KMS-11 (cell line): ENCODE data around the gene SRGAP1.

ENCODE experiments used
- H2AFZ ChIP-seq: fragments of 200-600 bp; sonication (generic); 2 replicates; pipeline ENCODE4 v1.6.1; 2016; ENCODE audit warnings: antibody characterized with exemption, mixed run types, low read depth
- H3K27ac ChIP-seq: fragments of 200-600 bp; sonication (generic); 2 replicates; pipeline ENCODE4 v1.6.1; 2016; ENCODE audit warnings: mild to moderate bottlenecking, mixed run types
- H3K27me3 ChIP-seq: fragments of 200-600 bp; sonication (generic); 2 replicates; pipeline ENCODE4 v1.6.1; 2017; ENCODE audit warnings: mild to moderate bottlenecking, low read depth, mixed run types, moderate library complexity; ENCODE audit not compliant: insufficient read depth
- H3K36me3 ChIP-seq: fragments of 200-600 bp; sonication (generic); 2 replicates; pipeline ENCODE4 v1.6.1; 2017; ENCODE audit warnings: mild to moderate bottlenecking, mixed run types; ENCODE audit not compliant: insufficient read depth
- H3K4me1 ChIP-seq: fragments of 200-600 bp; sonication (generic); 2 replicates; pipeline ENCODE4 v1.6.1; 2016; ENCODE audit warnings: mild to moderate bottlenecking, low read depth, mixed run types; ENCODE audit not compliant: poor library complexity, severe bottlenecking
- H3K4me2 ChIP-seq: fragments of 200-600 bp; sonication (generic); 2 replicates; pipeline ENCODE4 v1.7.0; 2016; ENCODE audit warnings: mild to moderate bottlenecking, mixed run types
- H3K4me3 ChIP-seq: fragments of 200-600 bp; sonication (generic); IDR thresholded peaks from 2 replicates; pipeline ENCODE4 v1.6.1; 2017; ENCODE audit warnings: low read depth, low read length, mixed read lengths; ENCODE audit not compliant: insufficient read depth
- H3K79me2 ChIP-seq: fragments of 200-600 bp; sonication (generic); 2 replicates; pipeline ENCODE4 v1.6.1; 2016; ENCODE audit warnings: low read depth, mixed run types; ENCODE audit not compliant: insufficient read depth
- H3K9ac ChIP-seq: fragments of 200-600 bp; sonication (generic); 2 replicates; pipeline ENCODE4 v1.6.1; 2016; ENCODE audit warnings: mild to moderate bottlenecking, mixed run types
- H4K20me1 ChIP-seq: fragments of 200-600 bp; sonication (generic); 2 replicates; pipeline ENCODE4 v1.6.1; 2016; ENCODE audit warnings: mild to moderate bottlenecking, mixed run types; ENCODE audit not compliant: insufficient read depth
- TF ChIP-seq, protein P1 (sequence below): fragments of 200-600 bp; sonication (generic); conservative IDR thresholded peaks from 2 replicates; pipeline ENCODE4 v1.6.1; 2017; ENCODE audit warnings: low read depth, mild to moderate bottlenecking, antibody characterized with exemption, low read length, moderate library complexity, mixed read lengths

SRGAP1 gene

GRCh38 chr12:64006211-64006825 is 161.8 kb downstream of the SRGAP1 start:
- Histone ChIP-seq H3K79me2 (no peaks in the 10 kb centered on the region), H3K4me3 (no peak overlapping the region), H3K4me2 (no peak overlapping the region), H3K9ac (no peak overlapping the region), H4K20me1 (no peaks in the 10 kb centered on the region), H3K4me1 (no peaks in the 10 kb centered on the region), H3K36me3 (no peaks in the 10 kb centered on the region), H3K27me3 (no peaks in the 10 kb centered on the region), H3K27ac (no peak overlapping the region), H2AFZ (no peak overlapping the region)
- TF ChIP-seq, protein P1, sequence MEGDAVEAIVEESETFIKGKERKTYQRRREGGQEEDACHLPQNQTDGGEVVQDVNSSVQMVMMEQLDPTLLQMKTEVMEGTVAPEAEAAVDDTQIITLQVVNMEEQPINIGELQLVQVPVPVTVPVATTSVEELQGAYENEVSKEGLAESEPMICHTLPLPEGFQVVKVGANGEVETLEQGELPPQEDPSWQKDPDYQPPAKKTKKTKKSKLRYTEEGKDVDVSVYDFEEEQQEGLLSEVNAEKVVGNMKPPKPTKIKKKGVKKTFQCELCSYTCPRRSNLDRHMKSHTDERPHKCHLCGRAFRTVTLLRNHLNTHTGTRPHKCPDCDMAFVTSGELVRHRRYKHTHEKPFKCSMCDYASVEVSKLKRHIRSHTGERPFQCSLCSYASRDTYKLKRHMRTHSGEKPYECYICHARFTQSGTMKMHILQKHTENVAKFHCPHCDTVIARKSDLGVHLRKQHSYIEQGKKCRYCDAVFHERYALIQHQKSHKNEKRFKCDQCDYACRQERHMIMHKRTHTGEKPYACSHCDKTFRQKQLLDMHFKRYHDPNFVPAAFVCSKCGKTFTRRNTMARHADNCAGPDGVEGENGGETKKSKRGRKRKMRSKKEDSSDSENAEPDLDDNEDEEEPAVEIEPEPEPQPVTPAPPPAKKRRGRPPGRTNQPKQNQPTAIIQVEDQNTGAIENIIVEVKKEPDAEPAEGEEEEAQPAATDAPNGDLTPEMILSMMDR, result no peak

DNA sequence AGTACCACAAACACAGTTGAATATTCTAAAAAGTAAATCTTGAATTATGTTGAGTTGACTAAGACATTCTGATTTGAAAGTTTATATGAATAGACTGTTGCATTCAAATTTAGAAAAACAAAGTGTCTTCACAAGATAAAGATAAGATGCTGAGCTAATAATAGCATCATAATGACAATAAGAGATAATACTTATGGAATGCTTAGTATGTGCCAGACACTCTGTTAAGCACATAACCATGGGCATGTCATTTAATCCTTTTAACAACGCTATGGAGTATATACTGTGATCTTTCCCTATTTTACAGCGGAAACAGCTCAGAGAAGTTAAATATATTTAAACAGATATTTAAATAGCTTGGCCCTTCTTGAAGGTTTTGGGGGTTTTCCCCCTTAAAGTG is 163.4 kb downstream of the SRGAP1 start:
- H3K4me2 ChIP-seq, result no peak overlapping the region
- TF ChIP-seq, protein P1, result no peak
- H3K9ac ChIP-seq, result no peak overlapping the region
- no peaks in the 10 kb centered on the region for H3K79me2 ChIP-seq
- no peak overlapping the region for H3K4me3 ChIP-seq
- no peaks in the 10 kb centered on the region for H4K20me1 ChIP-seq
- H3K36me3 ChIP-seq, result no peaks in the 10 kb centered on the region
- no peak overlapping the region for H3K27ac ChIP-seq
- H3K4me1 ChIP-seq, result no peaks in the 10 kb centered on the region
- H3K27me3 ChIP-seq, result no peaks in the 10 kb centered on the region
- H2AFZ ChIP-seq, result no peak overlapping the region

DNA sequence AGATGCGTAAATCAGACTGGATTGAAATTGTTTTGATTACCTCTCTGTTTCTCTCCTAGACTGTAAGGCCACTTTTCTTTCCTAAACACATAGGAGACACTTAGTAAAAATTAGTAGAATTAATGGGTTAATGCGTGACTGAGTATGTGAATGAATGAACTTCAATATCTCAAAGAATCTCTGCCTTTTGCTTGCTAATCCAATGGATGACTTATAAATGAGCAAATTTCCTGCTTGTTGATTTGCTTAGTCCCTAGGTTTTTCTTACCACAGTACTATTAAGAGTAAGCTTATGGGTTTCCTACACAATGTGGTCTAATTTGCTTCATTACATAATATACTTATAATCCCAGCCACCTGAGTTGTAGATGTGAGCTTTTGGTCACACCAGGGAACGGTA is 164.1 kb downstream of the SRGAP1 start:
- no peak overlapping the region for H2AFZ ChIP-seq
- no peak overlapping the region for H3K4me3 ChIP-seq
- H3K79me2 ChIP-seq, result no peaks in the 10 kb centered on the region
- no peaks in the 10 kb centered on the region for H3K4me1 ChIP-seq
- H3K27me3 ChIP-seq, result no peaks in the 10 kb centered on the region
- no peak overlapping the region for H3K9ac ChIP-seq
- no peaks in the 10 kb centered on the region for H4K20me1 ChIP-seq
- TF ChIP-seq, protein P1, result no peak
- H3K4me2 ChIP-seq, result no peak overlapping the region
- no peak overlapping the region for H3K27ac ChIP-seq
- H3K36me3 ChIP-seq, result no peaks in the 10 kb centered on the region

GRCh38 chr12:64009321-64010068 is 165.0 kb downstream of the SRGAP1 start:
- no peaks in the 10 kb centered on the region for H3K36me3 ChIP-seq
- H3K4me2 ChIP-seq, result no peak overlapping the region
- no peak overlapping the region for H3K27ac ChIP-seq
- no peaks in the 10 kb centered on the region for H4K20me1 ChIP-seq
- H3K4me3 ChIP-seq, result no peak overlapping the region
- H3K4me1 ChIP-seq, result no peaks in the 10 kb centered on the region
- H2AFZ ChIP-seq, result no peak overlapping the region
- no peaks in the 10 kb centered on the region for H3K79me2 ChIP-seq
- H3K9ac ChIP-seq, result no peak overlapping the region
- H3K27me3 ChIP-seq, result no peaks in the 10 kb centered on the region
- TF ChIP-seq, protein P1, result no peak
